GM10266 (cell line): ENCODE measurements around the gene NEU2.

Experiments
- DNase-seq: peaks from one replicate; pipeline ENCODE4 v3.0.0; 2012; ENCODE audit errors: extremely low spot score
- CTCF ChIP-seq: IDR thresholded peaks from 2 replicates; pipeline ENCODE4 v1.5.1; 2012; ENCODE audit warnings: mild to moderate bottlenecking, low read depth; ENCODE audit not compliant: control insufficient read depth, insufficient read depth; ENCODE audit errors: missing control alignments

Gene NEU2

GRCh38 chr2:233082931-233083755 lies 50.7 kb downstream of the NEU2 start:
- TF ChIP-seq CTCF: no peak
- no peak for DNase-seq

- TF ChIP-seq CTCF: no peak
- no peak for DNase-seq
Observed at GRCh38 chr2:233083782-233084181, 51.3 kb downstream of the NEU2 start.

- TF ChIP-seq CTCF: no peak
- no peak for DNase-seq
Observed at GRCh38 chr2:233084488-233084887, 52.0 kb downstream of the NEU2 start.
